GM12891 (cell line): Measurements from ENCODE around the gene ARL10.

Experiments
- DNase-seq: peaks from one replicate; pipeline ENCODE4 v3.0.0; 2011; ENCODE audit warnings: low spot score; ENCODE audit not compliant: insufficient read length
- FAIRE-seq: peaks from 2 replicates; lab custom pipeline; 2011; peaks lifted over from hg19 to GRCh38; lab: Jason Lieb, UNC
- PAX5 ChIP-seq: IDR thresholded peaks from 2 replicates; pipeline ENCODE4 v1.6.1; 2011; ENCODE audit warnings: low read length, moderate library complexity, mild to moderate bottlenecking; ENCODE audit not compliant: insufficient read depth, severe bottlenecking
- POLR2A ChIP-seq: IDR thresholded peaks from 2 replicates; pipeline ENCODE4 v1.6.1; 2011; ENCODE audit warnings: low read depth, low read length, control low read depth
- POLR2AphosphoS5 ChIP-seq: IDR thresholded peaks from 2 replicates; pipeline ENCODE4 v1.6.1; 2011; ENCODE audit warnings: low read depth, low read length, control low read depth
- POU2F2 ChIP-seq: IDR thresholded peaks from 2 replicates; pipeline ENCODE4 v1.6.1; 2011; ENCODE audit warnings: low read depth, mild to moderate bottlenecking, control low read depth, low read length, moderate library complexity
- SPI1 ChIP-seq: IDR thresholded peaks from 2 replicates; pipeline ENCODE4 v1.6.1; 2011; ENCODE audit warnings: low read depth, low read length, control low read depth
- TAF1 ChIP-seq: IDR thresholded peaks from 2 replicates; pipeline ENCODE4 v1.6.1; 2011; ENCODE audit warnings: low read depth, low read length, control low read depth

The ARL10 gene

DNA sequence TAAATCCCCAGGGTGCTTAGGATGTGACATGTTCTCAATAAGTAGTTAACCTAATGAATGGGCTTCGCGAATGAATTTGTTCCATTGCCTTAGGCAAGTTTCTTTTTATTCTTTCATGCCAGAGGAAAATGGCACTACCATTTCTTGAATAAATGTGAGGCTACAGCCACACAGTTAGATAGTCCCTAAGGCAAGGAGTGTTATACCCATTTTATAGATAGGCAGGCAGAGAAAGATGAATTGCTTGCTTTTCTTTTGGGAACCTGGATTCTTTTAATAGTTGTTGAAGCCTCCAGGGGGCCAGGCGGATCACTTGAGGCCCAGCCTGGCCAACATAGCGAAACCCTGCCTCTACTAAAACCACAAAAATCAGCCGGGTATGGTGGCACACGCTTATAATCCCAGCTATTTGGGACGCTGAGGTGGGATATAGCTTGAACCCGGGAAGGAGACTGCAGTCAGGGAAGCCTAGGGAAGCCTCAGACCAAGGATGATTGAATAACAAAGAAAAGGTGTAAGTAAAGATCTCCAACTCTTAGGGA lies 22.2 kb downstream of the ARL10 start:
- FAIRE-seq (peak; percentile 28), DNase-seq (no peak)
- TF ChIP-seq POLR2AphosphoS5 = no peak
- TF ChIP-seq POLR2A = no peak
- TF ChIP-seq POU2F2 = no peak

DNA sequence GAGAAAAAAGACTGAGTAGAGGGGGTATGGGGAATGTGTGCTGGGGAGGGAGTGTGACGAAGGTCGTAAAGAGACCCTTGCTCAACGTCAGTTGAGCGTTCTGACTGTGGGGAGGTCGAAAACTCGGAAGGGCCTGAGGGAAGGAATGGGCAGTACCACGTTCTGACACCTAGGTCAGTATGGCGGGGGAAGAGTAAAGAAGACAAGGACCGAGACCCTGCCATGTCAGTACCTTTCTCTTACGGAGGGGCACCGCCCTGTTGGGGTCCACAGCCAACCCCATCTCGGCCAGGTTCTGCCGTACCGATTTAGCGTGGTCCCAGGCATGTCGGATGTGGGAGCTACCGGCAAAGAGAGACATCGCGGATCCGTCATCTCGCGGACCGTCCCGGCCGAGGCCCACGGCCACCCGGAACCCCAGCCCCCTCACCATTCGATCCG lies 22.7 kb downstream of the ARL10 start:
- TF ChIP-seq TAF1 (no peak), POU2F2 (no peak), POLR2A (no peak), PAX5 (no peak), SPI1 (no peak), POLR2AphosphoS5 (no peak)
- no peak for DNase-seq
- FAIRE-seq = no peak

DNA sequence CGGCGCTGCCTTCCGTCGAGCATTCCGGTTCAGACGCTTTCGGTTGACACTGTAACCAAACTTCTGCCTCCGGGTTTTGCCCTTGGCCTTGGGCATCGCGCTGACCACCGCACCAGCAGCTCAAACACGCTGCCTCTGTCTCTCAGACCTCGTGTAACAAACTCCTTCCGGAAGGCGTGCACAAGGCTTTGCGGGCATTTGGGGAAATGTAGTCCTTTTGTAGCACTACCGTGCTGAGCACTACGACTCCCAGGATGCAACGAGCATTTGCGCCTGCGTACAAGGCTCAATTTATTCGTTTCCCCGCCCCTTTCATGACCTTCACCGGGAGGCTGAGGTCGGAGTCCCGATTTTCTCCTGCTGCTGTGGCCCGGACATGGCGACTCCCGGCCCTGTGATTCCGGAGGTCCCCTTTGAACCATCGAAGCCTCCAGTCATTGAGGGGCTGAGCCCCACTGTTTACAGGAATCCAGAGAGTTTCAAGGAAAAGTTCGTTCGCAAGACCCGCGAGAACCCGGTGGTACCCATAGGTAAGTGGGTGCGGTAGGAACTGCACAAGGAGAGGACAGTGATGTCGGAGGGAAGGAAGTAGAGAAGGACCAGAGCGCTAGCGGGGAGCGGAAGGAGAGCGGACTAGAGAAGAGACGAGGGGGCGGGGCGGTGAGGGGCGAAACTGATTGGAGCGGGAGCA lies 23.3 kb downstream of the ARL10 start, which contains the start of the genes HIGD2A and NOP16:
Gene HIGD2A (plus strand): TSS at position 308 of the 691 bp plus-strand sequence. CDS start 69 bp downstream, at position 377.
Gene NOP16 (minus strand): TSS at position 155 of the 691 bp plus-strand sequence. CDS start 59 bp downstream, at position 96.
- DNase-seq = peak; percentile 93
- peak; percentile 99 for FAIRE-seq
- no peak; the same call in 1 of the 2 replicates for TF ChIP-seq SPI1
- peak; percentile 88 for TF ChIP-seq POLR2AphosphoS5
- peak; percentile 73; the same call in 1 of the 2 replicates for TF ChIP-seq POU2F2
- no peak; the same call in none of the 2 replicates for TF ChIP-seq TAF1
- peak; percentile 84 for TF ChIP-seq POLR2A

DNA sequence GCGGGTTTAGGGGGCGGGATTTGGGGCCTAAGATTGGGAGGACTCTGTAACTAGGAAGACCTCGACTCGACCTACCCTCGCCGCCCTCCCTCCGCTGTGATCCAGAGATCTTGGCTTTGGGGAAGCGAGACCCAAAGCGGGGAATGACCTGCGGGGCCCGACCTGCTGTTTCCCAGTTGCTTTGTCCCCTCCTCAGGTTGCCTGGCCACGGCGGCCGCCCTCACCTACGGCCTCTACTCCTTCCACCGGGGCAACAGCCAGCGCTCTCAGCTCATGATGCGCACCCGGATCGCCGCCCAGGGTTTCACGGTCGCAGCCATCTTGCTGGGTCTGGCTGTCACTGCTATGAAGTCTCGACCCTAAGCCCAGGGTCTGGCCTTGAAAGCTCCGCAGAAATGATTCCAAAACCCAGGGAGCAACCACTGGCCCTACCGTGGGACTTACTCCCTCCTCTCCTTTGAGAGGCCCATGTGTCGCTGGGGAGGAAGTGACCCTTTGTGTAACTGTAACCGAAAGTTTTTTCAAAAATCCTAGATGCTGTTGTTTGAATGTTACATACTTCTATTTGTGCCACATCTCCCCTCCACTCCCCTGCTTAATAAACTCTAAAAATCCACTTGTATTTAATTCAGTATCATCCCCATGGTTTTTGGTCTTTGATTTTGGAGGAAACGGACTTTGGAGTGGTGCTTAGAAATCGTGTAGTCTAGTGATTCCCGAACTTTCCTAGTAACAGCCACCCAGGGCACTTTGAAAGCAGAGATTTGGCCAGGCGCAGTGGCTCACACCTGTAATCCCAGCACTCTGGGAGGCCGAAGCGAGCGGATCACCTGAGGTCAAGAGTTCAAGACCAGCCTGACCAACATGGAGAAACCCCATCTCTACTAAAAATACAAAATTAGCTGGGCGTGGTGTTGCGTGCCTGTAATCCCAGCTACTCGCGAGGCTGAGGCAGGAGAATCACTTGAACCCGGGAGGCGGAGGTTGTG lies 24.1 kb downstream of the ARL10 start:
- FAIRE-seq (no peak), DNase-seq (peak; percentile 49)
- TF ChIP-seq TAF1 (peak; percentile 78), SPI1 (peak; percentile 83), PAX5 (no peak), POLR2A (peak; percentile 68; the same call in 1 of the 2 replicates), POLR2AphosphoS5 (peak; percentile 92)

- TF ChIP-seq POLR2A = no peak
- no peak for TF ChIP-seq POU2F2
- no peak for TF ChIP-seq SPI1
- no peak for TF ChIP-seq TAF1
- TF ChIP-seq PAX5 = no peak
- peak; percentile 38; the same call in 1 of the 2 replicates for TF ChIP-seq POLR2AphosphoS5
- DNase-seq (no peak), FAIRE-seq (no peak)
Measured at GRCh38 chr5:176391479-176391878, 26.2 kb downstream of the ARL10 start.

- no peak for TF ChIP-seq SPI1
- no peak for TF ChIP-seq TAF1
- TF ChIP-seq POLR2AphosphoS5 = no peak
- TF ChIP-seq PAX5 = no peak
- no peak for TF ChIP-seq POU2F2
- no peak for TF ChIP-seq POLR2A
- DNase-seq (no peak), FAIRE-seq (no peak)
Measured at GRCh38 chr5:176391999-176392398, 26.7 kb downstream of the ARL10 start.

GRCh38 chr5:176392526-176392925 lies 27.2 kb downstream of the ARL10 start:
- TF ChIP-seq PAX5 (no peak), SPI1 (no peak), POLR2A (no peak), POLR2AphosphoS5 (no peak), TAF1 (no peak)
- no peak for FAIRE-seq
- DNase-seq = no peak

DNA sequence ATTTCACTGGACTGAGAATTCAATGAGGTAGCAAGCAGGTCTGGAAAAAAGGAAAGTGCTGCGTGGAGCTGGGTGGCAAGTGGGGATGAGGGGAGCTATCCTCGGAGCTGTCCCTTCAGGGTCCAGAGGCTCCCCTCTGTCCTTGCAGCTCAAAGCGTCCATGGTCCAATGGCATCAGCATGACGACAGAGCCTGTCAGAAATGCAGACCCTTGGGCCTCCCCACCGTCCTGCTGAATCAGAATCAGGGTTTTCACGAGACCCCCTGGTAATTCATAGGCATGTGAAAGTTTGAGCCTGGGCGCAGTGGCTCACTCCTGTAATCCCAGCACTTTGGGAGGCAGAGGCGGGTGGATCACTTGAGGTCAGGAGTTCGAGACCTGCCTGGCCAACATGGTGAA lies 28.8 kb downstream of the ARL10 start:
- FAIRE-seq = no peak

More for the DNA sequence above, 28.8 kb downstream of the ARL10 start:
- no peak for TF ChIP-seq SPI1
- no peak for TF ChIP-seq POLR2AphosphoS5
- TF ChIP-seq POLR2A = no peak
- TF ChIP-seq PAX5 = no peak
- no peak for TF ChIP-seq POU2F2
- no peak for DNase-seq
